GM18520 (cell line): Measurements from ENCODE around the gene GNG13.

Experiments used
- ATAC-seq: cut with Tn5 transposase; IDR thresholded peaks from one replicate; pipeline ENCODE4 v1.9.1; 2021; ENCODE audit not compliant: unreplicated experiment

The GNG13 gene

DNA sequence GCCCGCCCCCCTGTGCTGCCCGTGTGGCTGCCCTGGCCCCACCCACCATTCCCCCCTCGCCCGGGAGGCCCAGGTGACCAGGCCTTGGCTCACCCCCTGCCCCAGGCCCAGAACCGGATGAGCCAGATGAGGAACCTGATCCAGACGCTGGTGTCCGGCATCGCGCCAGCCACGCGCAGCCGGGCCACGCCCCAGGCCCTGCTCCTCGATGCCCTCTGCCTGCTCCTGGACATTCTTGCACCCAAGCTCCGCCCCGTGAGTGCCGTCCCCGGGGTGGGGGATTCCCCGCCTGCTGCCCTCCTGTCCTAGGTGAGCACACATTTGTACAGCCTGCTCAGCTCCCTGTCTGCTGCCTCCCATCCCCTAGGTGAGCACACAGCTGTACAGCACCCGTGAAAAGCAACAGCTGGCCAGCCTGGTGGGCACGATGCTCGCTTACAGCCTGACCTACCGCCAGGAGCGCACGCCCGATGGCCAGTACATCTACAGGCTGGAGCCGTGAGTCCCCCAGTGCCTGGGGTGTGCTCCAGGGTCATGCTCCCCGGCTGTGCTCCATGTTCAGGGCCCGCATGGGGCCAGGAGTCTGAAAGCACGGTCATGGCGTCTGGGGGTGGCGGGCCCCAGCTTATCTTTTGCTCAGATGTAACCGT lies 4.8 kb downstream of the GNG13 start:
- no peak for ATAC-seq

- ATAC-seq = no peak
Observed at GRCh38 chr16:794853-795466, 5.6 kb downstream of the GNG13 start.

DNA sequence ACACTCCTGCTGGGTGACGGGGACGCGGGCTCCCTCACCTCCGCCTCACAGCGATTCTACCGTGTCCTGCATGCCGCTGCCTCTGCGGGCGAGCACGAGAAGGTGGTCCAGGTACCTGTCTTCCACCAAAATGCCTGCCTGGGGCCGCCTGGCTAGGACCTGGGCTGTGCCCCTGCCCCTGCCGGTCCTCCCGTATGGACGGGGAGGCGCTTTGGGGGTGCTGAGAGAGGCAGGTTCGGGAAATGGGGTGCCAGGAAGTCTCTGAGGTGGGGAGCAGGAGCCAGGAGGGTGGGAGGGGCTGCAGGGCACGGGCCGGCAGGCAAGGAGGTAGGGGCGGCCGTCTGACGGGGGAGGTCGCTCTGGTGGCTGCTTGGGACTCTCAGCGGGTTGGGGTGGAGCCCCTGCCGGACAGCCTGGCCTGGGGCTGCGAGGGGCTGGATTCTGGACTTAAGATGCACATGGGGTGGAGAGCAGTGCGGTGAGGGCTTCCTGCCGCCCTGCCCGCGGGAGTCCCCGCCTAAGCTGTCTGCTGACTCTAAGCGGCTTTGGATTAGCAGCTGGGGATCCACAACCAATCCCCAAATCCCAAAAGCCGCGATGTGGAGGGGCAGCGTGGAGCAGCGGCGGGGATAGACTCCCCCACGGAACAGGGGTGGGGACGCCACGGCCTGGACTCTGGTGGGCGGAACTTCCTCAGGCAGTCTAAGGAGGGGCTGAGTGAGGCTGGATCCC lies 6.3 kb downstream of the GNG13 start:
- no peak for ATAC-seq

GRCh38 chr16:793414-793813 lies 7.1 kb downstream of the GNG13 start:
- no peak for ATAC-seq

DNA sequence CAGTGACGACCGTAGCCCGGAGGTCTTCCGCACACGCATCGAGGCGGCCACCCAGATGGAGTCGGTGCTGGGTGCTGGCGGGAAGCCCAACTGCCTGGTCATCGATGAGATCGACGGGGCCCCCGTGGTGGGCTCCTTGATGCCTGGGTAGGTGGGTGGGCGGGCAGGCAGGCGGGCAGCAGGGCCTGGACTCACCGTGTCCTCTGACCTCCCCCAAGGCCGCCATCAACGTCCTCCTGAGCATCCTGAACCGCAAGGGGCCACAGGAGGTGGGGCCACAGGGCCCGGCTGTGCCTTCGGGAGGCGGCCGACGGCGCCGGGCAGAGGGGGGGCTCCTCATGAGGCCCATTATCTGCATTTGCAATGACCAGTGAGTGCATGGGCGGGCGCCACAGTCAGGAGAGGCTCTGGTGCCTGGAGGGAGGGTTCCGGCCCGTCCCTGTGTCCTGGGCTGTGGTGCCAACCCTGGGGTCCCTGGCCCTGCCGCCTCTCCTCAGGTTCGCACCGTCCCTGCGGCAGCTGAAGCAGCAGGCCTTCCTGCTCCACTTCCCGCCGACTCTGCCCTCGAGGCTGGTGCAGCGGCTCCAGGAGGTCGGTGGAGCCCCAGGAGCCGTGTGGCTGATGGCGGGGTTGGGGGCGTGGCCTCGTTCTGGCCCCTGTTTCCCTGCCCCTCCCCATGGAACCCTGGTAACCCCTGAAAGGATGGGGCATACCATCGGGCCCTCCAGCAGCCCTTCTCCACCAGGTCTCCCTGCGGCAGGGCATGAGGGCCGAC lies 8.1 kb downstream of the GNG13 start:
- no peak for ATAC-seq

DNA sequence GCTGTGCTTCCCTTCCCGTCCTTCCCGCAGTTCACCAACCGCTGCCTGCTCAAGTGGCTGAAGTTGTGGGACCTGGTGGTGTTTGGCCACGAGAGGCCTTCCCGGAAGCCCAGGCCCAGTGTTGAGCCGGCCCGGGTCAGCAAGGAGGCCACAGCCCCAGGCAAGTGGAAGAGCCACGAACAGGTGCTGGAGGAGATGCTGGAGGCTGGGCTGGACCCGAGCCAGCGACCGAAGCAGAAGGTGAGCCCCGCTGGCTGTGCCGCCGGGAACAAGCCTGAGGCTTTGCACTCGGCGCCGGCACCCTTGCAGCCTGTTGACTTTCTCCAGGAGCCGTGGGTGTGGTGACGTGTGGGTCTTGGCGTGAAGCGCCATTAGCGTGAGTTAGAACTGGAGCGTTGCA lies 9.4 kb downstream of the GNG13 start:
- no peak for ATAC-seq

DNA sequence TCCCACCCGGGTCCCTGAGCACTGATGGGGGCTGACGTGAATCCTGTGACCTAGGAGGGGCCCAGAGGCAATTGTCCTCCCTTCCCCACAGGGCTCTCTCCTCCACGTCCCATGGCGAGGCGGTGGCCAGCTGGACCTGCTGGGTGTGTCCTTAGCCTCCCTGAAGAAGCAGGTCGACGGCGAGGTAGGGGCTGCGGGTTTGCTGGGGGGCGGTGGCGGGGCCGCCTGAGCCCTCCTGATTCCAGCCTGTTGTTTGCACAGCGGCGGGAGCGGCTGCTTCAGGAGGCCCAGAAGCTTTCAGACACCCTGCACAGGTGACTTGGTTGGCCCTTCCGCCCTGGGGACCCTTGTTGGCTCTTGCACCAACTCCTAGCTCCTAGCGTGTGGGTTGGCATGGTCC lies 10.4 kb downstream of the GNG13 start:
- ATAC-seq = no peak

DNA sequence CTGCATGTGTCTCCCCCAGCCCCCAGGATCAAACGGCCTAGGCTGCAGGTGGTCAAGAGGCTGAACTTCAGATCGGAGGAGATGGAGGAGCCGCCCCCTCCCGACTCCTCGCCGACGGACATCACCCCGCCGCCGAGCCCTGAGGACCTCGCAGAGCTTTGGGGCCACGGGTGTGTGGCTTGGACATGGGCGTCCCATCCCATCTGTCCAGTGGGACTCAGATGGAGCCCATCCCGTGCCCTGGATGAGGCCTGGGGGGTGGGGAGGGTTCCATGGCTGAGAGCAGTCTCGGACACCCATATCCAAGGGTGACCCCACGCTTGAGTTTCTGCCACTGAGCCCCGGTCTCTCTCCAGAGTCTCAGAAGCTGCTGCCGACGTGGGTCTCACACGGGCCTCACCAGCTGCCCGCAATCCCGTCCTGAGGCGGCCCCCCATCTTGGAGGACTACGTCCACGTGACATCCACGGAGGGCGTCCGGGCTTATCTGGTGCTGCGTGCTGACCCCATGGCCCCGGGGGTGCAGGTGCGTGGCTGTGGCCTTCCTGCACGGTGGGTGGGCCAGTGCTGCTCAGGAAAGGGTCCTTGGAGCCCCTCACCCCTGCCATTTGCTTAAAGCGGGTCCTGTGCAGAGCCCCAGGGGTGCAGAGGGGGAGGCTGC lies 11.2 kb downstream of the GNG13 start:
- no peak for ATAC-seq

DNA sequence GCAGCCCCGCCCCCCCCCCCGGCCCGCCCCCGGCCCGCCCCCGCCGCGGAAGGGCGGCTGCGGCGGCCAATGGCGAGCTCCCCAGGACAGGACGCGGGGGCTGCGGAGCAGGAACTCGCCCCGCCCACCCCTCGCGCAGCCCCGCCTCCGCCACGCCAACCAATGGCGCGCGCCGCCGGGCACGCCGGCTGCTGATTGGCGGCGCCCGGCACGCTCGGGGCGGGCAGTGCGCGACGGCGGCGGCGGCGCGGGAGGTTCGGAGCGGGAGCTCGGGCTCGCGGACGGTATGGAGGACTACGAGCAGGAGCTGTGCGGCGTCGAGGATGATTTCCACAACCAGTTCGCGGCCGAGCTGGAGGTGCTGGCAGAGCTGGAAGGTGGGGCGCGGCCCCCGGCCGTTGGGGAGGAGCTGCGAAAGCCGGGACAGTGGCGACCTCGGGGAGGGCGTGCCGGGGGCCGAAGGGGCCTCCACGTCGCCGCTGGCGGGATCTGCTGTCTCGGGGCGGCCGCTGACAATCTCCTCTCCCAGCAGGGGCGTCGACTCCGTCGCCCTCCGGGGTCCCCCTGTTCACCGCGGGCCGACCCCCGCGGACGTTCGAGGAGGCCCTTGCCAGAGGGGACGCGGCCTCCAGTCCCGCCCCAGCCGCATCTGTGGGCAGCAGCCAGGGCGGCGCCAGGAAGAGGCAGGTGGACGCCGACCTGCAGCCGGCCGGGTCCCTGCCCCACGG lies 12.0 kb downstream of the GNG13 start, which contains the start of gene CHTF18:
Gene CHTF18 (plus strand): TSS at position 222 of the 728 bp plus-strand sequence. CDS start 65 bp downstream, at position 287.
- ATAC-seq = peak; percentile 75

- ATAC-seq = no peak
Observed at GRCh38 chr16:787978-788398, 12.5 kb downstream of the GNG13 start, which contains the start of gene RPUSD1. Gene RPUSD1, minus strand, starts transcription at chr16:788381. Its CDS starts 644 bp downstream, at chr16:787737.

GRCh38 chr16:787321-787966 lies 13.1 kb downstream of the GNG13 start:
- ATAC-seq = no peak

DNA sequence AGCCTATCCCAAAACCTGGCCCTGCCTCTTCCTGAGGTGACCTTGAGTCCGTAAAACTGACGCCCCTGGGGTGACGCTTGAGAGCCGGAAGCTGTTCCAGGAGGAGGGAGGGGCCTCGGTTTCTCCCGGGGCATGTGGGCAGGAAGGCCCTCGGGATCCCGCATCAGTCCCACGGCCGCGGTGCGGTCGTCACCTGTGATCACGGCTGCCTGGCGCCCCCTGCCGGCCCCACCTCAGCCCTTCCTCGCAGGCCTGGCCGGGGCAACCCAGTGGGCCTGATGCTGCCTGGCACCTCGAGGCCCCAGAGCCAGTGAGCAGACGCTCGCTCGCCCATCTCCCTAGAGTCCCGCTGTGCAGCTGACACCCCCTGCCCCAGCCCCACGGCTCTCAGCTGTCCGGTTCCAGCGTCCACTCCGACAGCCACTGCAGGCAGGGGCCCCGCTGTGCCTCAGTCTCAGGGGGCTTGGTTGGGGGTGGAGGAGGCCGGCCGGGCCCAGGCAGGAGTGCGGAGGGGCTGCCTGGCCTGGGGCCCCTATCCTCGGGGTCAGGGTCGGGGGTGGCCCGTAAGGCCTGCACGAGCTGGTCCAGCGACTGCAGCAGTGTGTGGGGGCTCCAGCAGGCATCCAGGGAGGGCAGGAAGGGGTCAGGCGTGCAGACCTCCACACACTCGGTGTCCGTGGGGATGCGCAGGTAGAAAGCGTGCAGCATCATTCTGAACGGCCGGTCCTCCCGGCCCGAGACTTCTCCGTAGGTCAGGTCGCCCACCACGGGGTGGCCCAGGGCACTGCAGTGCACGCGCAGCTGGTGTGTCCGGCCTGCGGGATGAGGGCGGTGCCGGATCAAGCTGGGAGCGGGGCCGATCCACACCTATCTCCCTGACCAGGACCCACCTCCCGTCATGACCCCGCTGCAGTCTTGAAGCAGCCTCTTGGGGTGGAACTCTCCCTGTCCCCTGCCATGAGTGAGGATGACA lies 14.7 kb downstream of the GNG13 start:
- no peak for ATAC-seq

- no peak for ATAC-seq
Observed at GRCh38 chr16:784431-784830, 16.1 kb downstream of the GNG13 start.

GRCh38 chr16:783404-784161 lies 17.0 kb downstream of the GNG13 start:
- ATAC-seq = no peak

- ATAC-seq = no peak
Observed at GRCh38 chr16:782766-783403, 17.6 kb downstream of the GNG13 start.

DNA sequence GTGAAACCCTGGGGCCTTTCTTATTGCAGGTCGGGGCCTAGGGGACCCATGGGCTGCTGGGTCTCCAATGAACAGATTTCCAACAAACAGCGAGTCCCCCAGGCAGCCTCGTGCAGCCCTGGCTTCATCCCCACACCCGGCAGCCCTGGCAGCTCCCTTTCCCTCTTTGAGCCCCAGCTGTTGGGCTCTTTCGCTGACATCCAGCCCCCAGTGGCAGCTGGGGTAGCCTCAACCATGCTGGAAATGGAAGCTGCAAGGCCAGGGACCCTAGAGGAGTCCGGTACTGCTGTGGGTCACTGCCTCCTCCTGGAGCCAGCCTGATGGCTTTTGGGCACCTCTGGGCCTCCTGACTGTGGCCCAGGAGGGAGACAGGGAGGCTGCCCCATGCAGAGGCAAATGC lies 18.3 kb downstream of the GNG13 start:
- no peak for ATAC-seq

DNA sequence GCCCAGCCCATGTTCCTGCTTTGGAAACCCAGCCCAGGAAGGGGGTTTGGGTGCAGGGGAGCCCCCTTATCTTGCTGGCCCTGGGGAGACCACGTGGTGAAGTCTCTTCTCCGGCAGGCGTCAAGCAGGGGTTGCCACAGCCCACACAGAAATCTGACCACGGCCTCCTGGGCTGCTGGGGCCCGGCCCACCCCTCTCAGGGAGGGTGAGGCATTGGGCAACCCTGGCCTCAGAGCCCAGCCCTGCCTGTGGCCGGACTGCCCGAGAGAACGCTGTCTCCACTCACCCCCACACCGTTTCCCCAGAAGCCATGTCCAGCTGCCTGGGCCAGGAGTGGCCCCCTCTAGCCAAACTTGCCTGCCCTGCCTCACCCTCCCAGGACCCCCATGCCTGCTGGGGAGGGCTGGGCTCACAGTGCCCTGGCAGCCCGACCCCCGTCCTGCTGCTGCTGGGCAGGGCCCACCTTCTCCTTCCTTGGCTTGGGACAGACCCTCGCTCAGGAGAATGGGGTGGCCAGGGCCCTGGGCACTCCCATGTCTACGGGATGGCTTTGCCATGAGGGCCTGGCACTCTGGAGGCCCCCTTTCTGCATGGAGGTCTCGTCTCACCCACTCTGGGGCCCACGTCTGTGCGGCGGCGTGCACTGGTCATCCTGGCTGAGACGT lies 19.1 kb downstream of the GNG13 start:
- ATAC-seq = no peak
